ENCODE results near the gene VGLL1.

DNA sequence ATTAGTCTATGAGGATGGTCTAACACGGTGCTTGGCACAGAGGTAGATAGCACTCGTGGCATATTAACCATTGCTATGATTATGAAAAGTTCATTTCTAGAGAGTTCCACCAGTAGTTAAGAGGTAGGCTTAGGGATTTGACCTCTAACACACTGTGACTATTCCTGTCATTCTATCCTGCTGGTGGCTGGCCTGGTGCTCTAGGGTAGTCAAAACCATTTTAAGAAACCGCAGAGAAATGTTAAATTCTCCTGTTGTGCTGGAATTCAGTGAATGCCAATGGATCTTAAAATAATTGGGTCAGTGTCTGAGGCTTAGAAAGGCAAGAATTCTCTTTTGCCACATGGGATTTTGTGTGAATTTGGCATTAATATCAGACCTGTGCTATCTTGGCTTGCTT is 53.9 kb downstream of the VGLL1 start:
- TF ChIP-seq, protein P1, sequence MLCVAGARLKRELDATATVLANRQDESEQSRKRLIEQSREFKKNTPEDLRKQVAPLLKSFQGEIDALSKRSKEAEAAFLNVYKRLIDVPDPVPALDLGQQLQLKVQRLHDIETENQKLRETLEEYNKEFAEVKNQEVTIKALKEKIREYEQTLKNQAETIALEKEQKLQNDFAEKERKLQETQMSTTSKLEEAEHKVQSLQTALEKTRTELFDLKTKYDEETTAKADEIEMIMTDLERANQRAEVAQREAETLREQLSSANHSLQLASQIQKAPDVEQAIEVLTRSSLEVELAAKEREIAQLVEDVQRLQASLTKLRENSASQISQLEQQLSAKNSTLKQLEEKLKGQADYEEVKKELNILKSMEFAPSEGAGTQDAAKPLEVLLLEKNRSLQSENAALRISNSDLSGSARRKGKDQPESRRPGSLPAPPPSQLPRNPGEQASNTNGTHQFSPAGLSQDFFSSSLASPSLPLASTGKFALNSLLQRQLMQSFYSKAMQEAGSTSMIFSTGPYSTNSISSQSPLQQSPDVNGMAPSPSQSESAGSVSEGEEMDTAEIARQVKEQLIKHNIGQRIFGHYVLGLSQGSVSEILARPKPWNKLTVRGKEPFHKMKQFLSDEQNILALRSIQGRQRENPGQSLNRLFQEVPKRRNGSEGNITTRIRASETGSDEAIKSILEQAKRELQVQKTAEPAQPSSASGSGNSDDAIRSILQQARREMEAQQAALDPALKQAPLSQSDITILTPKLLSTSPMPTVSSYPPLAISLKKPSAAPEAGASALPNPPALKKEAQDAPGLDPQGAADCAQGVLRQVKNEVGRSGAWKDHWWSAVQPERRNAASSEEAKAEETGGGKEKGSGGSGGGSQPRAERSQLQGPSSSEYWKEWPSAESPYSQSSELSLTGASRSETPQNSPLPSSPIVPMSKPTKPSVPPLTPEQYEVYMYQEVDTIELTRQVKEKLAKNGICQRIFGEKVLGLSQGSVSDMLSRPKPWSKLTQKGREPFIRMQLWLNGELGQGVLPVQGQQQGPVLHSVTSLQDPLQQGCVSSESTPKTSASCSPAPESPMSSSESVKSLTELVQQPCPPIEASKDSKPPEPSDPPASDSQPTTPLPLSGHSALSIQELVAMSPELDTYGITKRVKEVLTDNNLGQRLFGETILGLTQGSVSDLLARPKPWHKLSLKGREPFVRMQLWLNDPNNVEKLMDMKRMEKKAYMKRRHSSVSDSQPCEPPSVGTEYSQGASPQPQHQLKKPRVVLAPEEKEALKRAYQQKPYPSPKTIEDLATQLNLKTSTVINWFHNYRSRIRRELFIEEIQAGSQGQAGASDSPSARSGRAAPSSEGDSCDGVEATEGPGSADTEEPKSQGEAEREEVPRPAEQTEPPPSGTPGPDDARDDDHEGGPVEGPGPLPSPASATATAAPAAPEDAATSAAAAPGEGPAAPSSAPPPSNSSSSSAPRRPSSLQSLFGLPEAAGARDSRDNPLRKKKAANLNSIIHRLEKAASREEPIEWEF (IDR thresholded peaks at IDR 0.05; ENCODE audit: insufficient replicate concordance, low read depth, low read length): no peak
- TF ChIP-seq POLR2A (IDR thresholded peaks at IDR 0.05; ENCODE audit: low read depth, low read length): no peak

Measured in GM12878 (cell line).